ENCODE results near the gene RABL6.
"Not testable (repeated sequence)": the region's sequence is repeated elsewhere in the genome, so short reads cannot be mapped to it uniquely, and the experiment has no call there.

RABL6 gene

GRCh38 chr9:136779808-136780207, 27.9 kb upstream of the RABL6 start:
- no peak overlapping the region for H3K4me3 ChIP-seq (ENCODE audit: low read length)
- TF ChIP-seq CTCF (conservative IDR thresholded peaks at IDR 0.05; ENCODE audit: low read length): peak; percentile 13
- no peak for DNase-seq (ENCODE audit: low read depth)

- no peak for TF ChIP-seq CTCF (conservative IDR thresholded peaks at IDR 0.05; ENCODE audit: low read length)
- no peak overlapping the region for H3K4me3 ChIP-seq (ENCODE audit: low read length)
- DNase-seq (ENCODE audit: low read depth): no peak
Measured at GRCh38 chr9:136782452-136782851, 25.3 kb upstream of the RABL6 start.

GRCh38 chr9:136784249-136784996, 23.3 kb upstream of the RABL6 start:
- peak; percentile 41 for TF ChIP-seq CTCF (conservative IDR thresholded peaks at IDR 0.05; ENCODE audit: low read length)
- DNase-seq (ENCODE audit: low read depth): peak; percentile 33
- H3K4me3 ChIP-seq (ENCODE audit: low read length): no peak overlapping the region

GRCh38 chr9:136784997-136785361, 22.8 kb upstream of the RABL6 start:
- TF ChIP-seq CTCF (conservative IDR thresholded peaks at IDR 0.05; ENCODE audit: low read length): no peak
- H3K4me3 ChIP-seq (ENCODE audit: low read length): no peak overlapping the region
- no peak for DNase-seq (ENCODE audit: low read depth)

- not testable (repeated sequence) for DNase-seq (ENCODE audit: low read depth); H3K4me3 ChIP-seq (ENCODE audit: low read length)
Measured at GRCh38 chr9:136785565-136786355, 22.0 kb upstream of the RABL6 start.

- no peak overlapping the region for H3K4me3 ChIP-seq (ENCODE audit: low read length)
- DNase-seq (ENCODE audit: low read depth): no peak
- TF ChIP-seq CTCF (conservative IDR thresholded peaks at IDR 0.05; ENCODE audit: low read length): no peak
Measured at GRCh38 chr9:136786451-136786850, 21.3 kb upstream of the RABL6 start.

GRCh38 chr9:136786983-136787382, 20.8 kb upstream of the RABL6 start:
- not testable (repeated sequence) for DNase-seq (ENCODE audit: low read depth); H3K4me3 ChIP-seq (ENCODE audit: low read length)

- no peak overlapping the region for H3K4me3 ChIP-seq (ENCODE audit: low read length)
- DNase-seq (ENCODE audit: low read depth): peak; percentile 42
- TF ChIP-seq CTCF (conservative IDR thresholded peaks at IDR 0.05; ENCODE audit: low read length): peak; percentile 78
Measured at GRCh38 chr9:136787690-136788400, 19.9 kb upstream of the RABL6 start.

GRCh38 chr9:136788644-136789522, 18.9 kb upstream of the RABL6 start:
- DNase-seq (ENCODE audit: low read depth); H3K4me3 ChIP-seq (ENCODE audit: low read length): not testable (repeated sequence)

Data from AG10803 (cell line).